HS-27A (cell line): Measurements from ENCODE around the gene RPS6KA5.
A peak's percentile ranks its signal among the peaks of the same experiment; 100 is the strongest.
"Not testable (repeated sequence)": the region's sequence is repeated elsewhere in the genome, so short reads cannot be mapped to it uniquely, and the experiment has no call there.

Experiments
- DNase-seq: peaks from one replicate; pipeline ENCODE4 v3.0.0-alpha.2; 2012; ENCODE audit warnings: low read depth, missing footprints

RPS6KA5 gene

GRCh38 chr14:90830931-90831701, 229.3 kb downstream of the RPS6KA5 start:
- DNase-seq, result no peak

- no peak for DNase-seq
Measured at GRCh38 chr14:90829677-90830076, 230.8 kb downstream of the RPS6KA5 start.

GRCh38 chr14:90828642-90829487, 231.6 kb downstream of the RPS6KA5 start:
- no peak for DNase-seq

GRCh38 chr14:90827919-90828610, 232.4 kb downstream of the RPS6KA5 start:
- peak; percentile 60 for DNase-seq

- DNase-seq, result not testable (repeated sequence)
Measured at GRCh38 chr14:90823542-90823941, 236.9 kb downstream of the RPS6KA5 start.

- no peak for DNase-seq
Measured at GRCh38 chr14:90820958-90821357, 239.5 kb downstream of the RPS6KA5 start.

- DNase-seq, result no peak
Measured at GRCh38 chr14:90819734-90820393, 240.6 kb downstream of the RPS6KA5 start.

GRCh38 chr14:90818715-90819114, 241.7 kb downstream of the RPS6KA5 start:
- DNase-seq, result no peak

GRCh38 chr14:90816681-90817436, 243.6 kb downstream of the RPS6KA5 start:
- DNase-seq, result no peak

- DNase-seq, result no peak
Measured at GRCh38 chr14:90815822-90816662, 244.4 kb downstream of the RPS6KA5 start, which contains the start of gene TTC7B. TTC7B (minus strand) TSS chr14:90816430; CDS start chr14:90816295, 135 bp downstream.

- DNase-seq, result no peak
Measured at GRCh38 chr14:90815572-90815821, 244.9 kb downstream of the RPS6KA5 start.

- DNase-seq, result no peak
Measured at GRCh38 chr14:90814806-90815571, 245.5 kb downstream of the RPS6KA5 start.

- DNase-seq, result no peak
Measured at GRCh38 chr14:90813442-90813841, 247.0 kb downstream of the RPS6KA5 start.

GRCh38 chr14:90812109-90812508, 248.3 kb downstream of the RPS6KA5 start:
- DNase-seq, result no peak

GRCh38 chr14:90811641-90812040, 248.8 kb downstream of the RPS6KA5 start:
- no peak for DNase-seq

- no peak for DNase-seq
Measured at GRCh38 chr14:90810806-90811205, 249.6 kb downstream of the RPS6KA5 start.

- DNase-seq, result no peak
Measured at GRCh38 chr14:90809530-90810312, 250.7 kb downstream of the RPS6KA5 start.

GRCh38 chr14:90808759-90809529, 251.5 kb downstream of the RPS6KA5 start:
- DNase-seq, result no peak
